Stimulated activated CD8-positive, alpha-beta memory T cell treated with anti-CD3 and anti-CD28 coated beads, Interleukin-2, amount 100 ng/mL, for 48 hours (primary cell): ENCODE results near the gene SPRED2.

Experiments
- DNase-seq, 2 donors: peaks; one replicate each; pipeline ENCODE4 v3.0.0-alpha.2; 2020; ENCODE audit warnings: low read depth in 2 of 2

The SPRED2 gene

GRCh38 chr2:65277791-65278483, 154.5 kb downstream of the SPRED2 start:
- DNase-seq: no peak

DNA sequence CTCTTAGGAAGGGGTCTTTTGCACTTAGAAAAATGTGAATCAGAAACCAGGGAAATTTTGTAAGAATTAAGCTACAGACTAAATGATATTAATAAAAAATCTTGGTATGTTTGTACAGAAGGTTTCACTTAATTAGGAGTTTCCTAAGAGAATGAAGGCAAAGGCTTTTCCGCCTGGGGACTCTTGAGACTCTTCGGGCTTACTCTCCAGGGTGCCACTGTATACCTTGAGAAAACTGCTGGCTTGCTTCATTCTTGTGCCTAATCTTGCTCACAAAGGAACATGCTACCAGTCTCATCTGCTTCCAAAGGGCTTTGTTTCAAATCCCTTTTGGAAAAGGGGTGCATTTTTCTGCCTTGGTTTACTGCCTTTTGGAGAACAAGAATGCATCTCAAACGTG, 155.3 kb downstream of the SPRED2 start:
- DNase-seq: no peak

GRCh38 chr2:65276609-65277008, 155.8 kb downstream of the SPRED2 start:
- no peak for DNase-seq

DNA sequence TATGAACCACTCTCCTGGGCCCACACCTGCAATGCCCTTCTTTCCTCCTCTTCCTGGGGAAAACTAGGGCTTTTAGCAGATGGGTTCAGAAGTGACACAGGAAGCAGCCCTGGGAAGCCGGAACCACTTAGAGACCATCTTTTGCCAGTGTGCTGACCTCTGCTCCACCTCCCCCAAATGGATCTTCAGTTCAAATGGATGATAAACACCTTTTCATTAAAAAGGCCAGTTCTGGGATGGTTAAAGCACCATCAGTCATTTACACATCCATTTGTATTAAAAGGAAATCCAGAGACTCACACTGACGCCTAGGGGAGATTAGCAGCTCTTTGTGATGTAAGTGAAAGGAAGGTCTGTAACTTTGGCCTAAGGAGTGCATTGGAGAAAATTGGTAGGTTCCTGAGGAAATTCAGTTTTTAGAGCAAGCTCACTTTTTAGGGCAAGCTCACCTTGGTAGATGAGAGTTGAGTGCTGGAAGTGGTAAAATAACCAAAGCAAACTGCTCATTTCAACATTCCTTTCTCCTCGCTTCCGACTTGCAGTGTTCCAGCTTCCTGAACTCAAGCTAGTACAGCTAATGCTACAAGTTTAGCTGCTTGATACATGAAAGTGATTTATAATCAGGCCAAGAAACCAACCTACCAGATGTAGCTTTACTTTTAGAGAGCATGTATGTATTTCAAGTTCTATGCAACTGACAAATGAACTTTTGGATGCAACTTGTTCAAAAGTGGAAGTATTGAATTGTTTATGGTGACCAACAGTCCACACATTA, 157.1 kb downstream of the SPRED2 start:
- DNase-seq: no peak

DNA sequence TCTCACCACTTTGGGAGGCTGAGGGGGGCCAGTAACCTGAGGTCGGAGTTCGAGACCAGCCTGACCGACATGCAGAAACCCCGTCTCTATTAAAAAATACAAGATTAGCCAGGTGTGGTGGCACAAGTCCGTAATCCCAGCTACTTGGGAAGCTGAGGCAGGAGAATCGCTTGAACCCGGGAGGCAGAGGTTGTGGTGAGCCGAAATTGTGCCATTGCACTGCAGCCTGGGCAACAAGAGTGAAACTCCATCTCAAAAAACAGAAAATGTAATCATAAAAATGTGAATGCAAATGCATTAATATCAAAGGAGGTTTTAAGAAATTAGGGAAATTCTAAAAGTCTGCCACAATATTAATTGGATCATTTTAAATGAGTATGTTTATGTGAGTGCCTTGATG, 159.1 kb downstream of the SPRED2 start:
- DNase-seq: no peak

DNA sequence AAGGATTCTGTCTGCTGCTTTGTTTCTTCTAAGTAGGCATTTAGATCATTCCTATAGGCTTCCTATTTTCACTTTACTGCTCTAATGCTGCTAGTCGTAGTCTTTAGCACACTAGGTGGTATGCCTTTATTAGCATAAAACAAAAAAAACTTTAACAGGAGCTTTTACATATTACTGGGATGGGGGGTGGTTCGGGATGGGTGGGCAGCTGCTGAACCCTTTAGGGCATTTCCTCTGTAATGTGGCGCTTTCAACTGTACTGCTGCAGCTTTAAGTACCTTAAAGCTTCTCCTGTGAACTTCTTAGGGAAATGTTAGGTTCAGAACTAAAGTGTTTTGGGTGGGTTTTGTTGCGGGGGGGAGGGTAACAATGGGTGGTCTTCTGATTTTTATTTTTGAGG, 163.4 kb downstream of the SPRED2 start:
- no peak for DNase-seq

GRCh38 chr2:65267008-65267407, 165.4 kb downstream of the SPRED2 start:
- DNase-seq: no peak

DNA sequence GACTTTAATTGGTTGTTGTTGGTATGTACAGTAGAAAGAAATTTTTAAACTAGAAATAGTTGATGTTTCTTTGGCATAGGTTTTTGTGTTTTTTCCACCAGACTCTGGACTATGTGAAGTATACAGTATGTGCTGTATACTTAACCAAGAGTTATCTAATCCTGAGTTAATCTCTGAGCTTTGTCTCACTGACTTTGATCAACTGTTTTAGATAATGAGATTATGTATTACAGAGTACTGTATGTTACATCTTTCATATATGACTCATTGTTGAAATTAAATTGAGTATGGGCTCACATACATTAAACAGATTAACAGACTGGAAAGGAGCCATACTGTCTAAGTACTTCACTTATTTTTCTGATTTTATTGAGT, 166.7 kb downstream of the SPRED2 start:
- DNase-seq: no peak

GRCh38 chr2:65264821-65265670, 167.4 kb downstream of the SPRED2 start:
- DNase-seq: no peak

- no peak for DNase-seq
Observed at GRCh38 chr2:65263986-65264385, 168.4 kb downstream of the SPRED2 start.

- DNase-seq: no peak
Observed at GRCh38 chr2:65263262-65263661, 169.1 kb downstream of the SPRED2 start.

GRCh38 chr2:65261676-65262075, 170.7 kb downstream of the SPRED2 start:
- DNase-seq: no peak
